ENCODE data around the gene CHIT1. TPM values are rescaled to one million over a fixed set of nuclear protein-coding genes. Genes with fewer than 3 reads are reported as not detected.

Gene CHIT1
- total and polyA plus RNA-seq, 3 experiments from 2014 or later, result 0.07 TPM; not detected in 2

- DNase-seq, result no peak
- no peaks in the 10 kb centered on the region for H3K27me3 ChIP-seq (ENCODE audit: insufficient read depth, low read length, poor library complexity, severe bottlenecking)
- no peaks in the 10 kb centered on the region for H3K36me3 Mint-ChIP-seq
- no peaks in the 10 kb centered on the region for H3K9me3 Mint-ChIP-seq
- H3K27me3 Mint-ChIP-seq, result peaks cover 17 to 26% of the 10 kb centered on the region in 2 donors
- H3K9me3 ChIP-seq (ENCODE audit: low read length), result no peaks in the 10 kb centered on the region
- ChIA-PET CTCF (interaction anchor here (1.6 to 6.1 kb wide), 4 partner anchors 9 to 174 kb away, joined by 7 to 57 read pairs (median 18); no protein-coding TSS in a partner anchor), POLR2A (no interaction called here)
- no peak overlapping the region for H3K4me3 Mint-ChIP-seq
- H3K4me3 ChIP-seq (ENCODE audit: low read length), result no peak overlapping the region
- no peaks in the 10 kb centered on the region for H3K36me3 ChIP-seq (ENCODE audit: insufficient read depth, low read length)
- H3K4me1 ChIP-seq (ENCODE audit: insufficient read depth, low read length), result no peaks in the 10 kb centered on the region
- peaks cover 0 to 7% (median 6%) of the 10 kb centered on the region in 3 donors for H3K4me1 Mint-ChIP-seq
- H3K27ac Mint-ChIP-seq, result no peak overlapping the region
- H3K27ac ChIP-seq (ENCODE audit: low read depth, low read length), result no peak overlapping the region
Observed at GRCh38 chr1:203214871-203215270, 14.6 kb downstream of the CHIT1 start.

GRCh38 chr1:203213126-203213525, 16.3 kb downstream of the CHIT1 start:
- POLR2A ChIA-PET, result no interaction called here

GRCh38 chr1:203211812-203212211, 17.7 kb downstream of the CHIT1 start:
- H3K27me3 Mint-ChIP-seq, result peaks cover 12% of the 10 kb centered on the region in 2 donors
- H3K27me3 ChIP-seq (ENCODE audit: insufficient read depth, low read length, poor library complexity, severe bottlenecking), result no peaks in the 10 kb centered on the region
- H3K4me1 Mint-ChIP-seq, result peaks cover 0 to 7% (median 6%) of the 10 kb centered on the region in 3 donors

More at GRCh38 chr1:203213126-203213525, 16.3 kb downstream of the CHIT1 start:
- Mint-ChIP-seq H3K36me3 (no peaks in the 10 kb centered on the region), H3K4me3 (no peak overlapping the region), H3K27ac (no peak overlapping the region), H3K27me3 (peaks cover 13 to 17% of the 10 kb centered on the region in 2 donors), H3K4me1 (peaks cover 0 to 7% (median 6%) of the 10 kb centered on the region in 3 donors), H3K9me3 (no peaks in the 10 kb centered on the region)
- Histone ChIP-seq H3K4me3 (ENCODE audit: low read length) (no peak overlapping the region), H3K4me1 (ENCODE audit: insufficient read depth, low read length) (no peaks in the 10 kb centered on the region), H3K36me3 (ENCODE audit: insufficient read depth, low read length) (no peaks in the 10 kb centered on the region), H3K27me3 (ENCODE audit: insufficient read depth, low read length, poor library complexity, severe bottlenecking) (no peaks in the 10 kb centered on the region), H3K9me3 (ENCODE audit: low read length) (no peaks in the 10 kb centered on the region), H3K27ac (ENCODE audit: low read depth, low read length) (no peak overlapping the region)
- DNase-seq, result no peak
- CTCF ChIA-PET, result interaction anchor here (1.1 kb wide), 1 partner anchor 173 kb away, joined by 4 read pairs; no protein-coding TSS in a partner anchor

GRCh38 chr1:203210988-203211387, 18.5 kb downstream of the CHIT1 start:
- H3K4me1 ChIP-seq (ENCODE audit: insufficient read depth, low read length), result no peaks in the 10 kb centered on the region
- no peak overlapping the region for H3K4me3 ChIP-seq (ENCODE audit: low read length)
- no peak overlapping the region for H3K4me3 Mint-ChIP-seq
- no peaks in the 10 kb centered on the region for H3K9me3 ChIP-seq (ENCODE audit: low read length)
- DNase-seq, result no peak
- H3K9me3 Mint-ChIP-seq, result no peaks in the 10 kb centered on the region
- H3K27ac Mint-ChIP-seq, result no peak overlapping the region
- H3K36me3 ChIP-seq (ENCODE audit: insufficient read depth, low read length), result no peaks in the 10 kb centered on the region
- POLR2A ChIA-PET, result no interaction called here
- H3K27ac ChIP-seq (ENCODE audit: low read depth, low read length), result no peak overlapping the region
- CTCF ChIA-PET, result interaction anchor here (0.5 kb wide), 1 partner anchor 226 kb away, joined by 3 read pairs; no protein-coding TSS in a partner anchor
- peaks cover 6 to 7% of the 10 kb centered on the region in 2 donors for H3K27me3 Mint-ChIP-seq
- H3K4me1 Mint-ChIP-seq, result peaks cover 0 to 4% (median under 1%) of the 10 kb centered on the region in 3 donors
- H3K27me3 ChIP-seq (ENCODE audit: insufficient read depth, low read length, poor library complexity, severe bottlenecking), result no peaks in the 10 kb centered on the region
- no peaks in the 10 kb centered on the region for H3K36me3 Mint-ChIP-seq

More at GRCh38 chr1:203211812-203212211, 17.7 kb downstream of the CHIT1 start:
- Histone ChIP-seq H3K4me3 (ENCODE audit: low read length) (no peak overlapping the region), H3K4me1 (ENCODE audit: insufficient read depth, low read length) (no peaks in the 10 kb centered on the region), H3K27ac (ENCODE audit: low read depth, low read length) (no peak overlapping the region), H3K36me3 (ENCODE audit: insufficient read depth, low read length) (no peaks in the 10 kb centered on the region), H3K9me3 (ENCODE audit: low read length) (no peaks in the 10 kb centered on the region)
- ChIA-PET POLR2A (no interaction called here), CTCF (interaction anchor here (1.1 kb wide), 1 partner anchor 172 kb away, joined by 4 read pairs; no protein-coding TSS in a partner anchor)
- Mint-ChIP-seq H3K4me3 (no peak overlapping the region), H3K36me3 (no peaks in the 10 kb centered on the region), H3K9me3 (no peaks in the 10 kb centered on the region), H3K27ac (no peak overlapping the region)
- DNase-seq, result no peak

GRCh38 chr1:203210350-203210749, 19.1 kb downstream of the CHIT1 start:
- POLR2A ChIA-PET, result no interaction called here
- no peak for DNase-seq
- no peaks in the 10 kb centered on the region for H3K36me3 ChIP-seq (ENCODE audit: insufficient read depth, low read length)
- CTCF ChIA-PET, result no interaction called here
- H3K27ac ChIP-seq (ENCODE audit: low read depth, low read length), result no peak overlapping the region
- peaks cover 0 to 3% (median 0%) of the 10 kb centered on the region in 3 donors for H3K4me1 Mint-ChIP-seq
- H3K4me1 ChIP-seq (ENCODE audit: insufficient read depth, low read length), result no peaks in the 10 kb centered on the region
- no peak overlapping the region for H3K27ac Mint-ChIP-seq
- H3K9me3 Mint-ChIP-seq, result no peaks in the 10 kb centered on the region
- no peaks in the 10 kb centered on the region for H3K9me3 ChIP-seq (ENCODE audit: low read length)
- no peak overlapping the region for H3K4me3 ChIP-seq (ENCODE audit: low read length)
- H3K4me3 Mint-ChIP-seq, result no peak overlapping the region
- H3K27me3 ChIP-seq (ENCODE audit: insufficient read depth, low read length, poor library complexity, severe bottlenecking), result no peaks in the 10 kb centered on the region
- H3K27me3 Mint-ChIP-seq, result peaks cover 6% of the 10 kb centered on the region in 2 donors
- no peaks in the 10 kb centered on the region for H3K36me3 Mint-ChIP-seq

- no peaks in the 10 kb centered on the region for H3K36me3 ChIP-seq (ENCODE audit: insufficient read depth, low read length)
- H3K27me3 ChIP-seq (ENCODE audit: insufficient read depth, low read length, poor library complexity, severe bottlenecking), result no peaks in the 10 kb centered on the region
- ChIA-PET POLR2A (no interaction called here), CTCF (interaction anchor here (5.6 kb wide), 1 partner anchor 9 kb away, joined by 28 read pairs; no protein-coding TSS in a partner anchor)
- Mint-ChIP-seq H3K36me3 (no peaks in the 10 kb centered on the region), H3K27ac (no peak overlapping the region), H3K4me1 (no peaks in the 10 kb centered on the region), H3K9me3 (no peaks in the 10 kb centered on the region), H3K4me3 (no peak overlapping the region), H3K27me3 (peaks cover 3 to 10% of the 10 kb centered on the region in 2 donors)
- no peak overlapping the region for H3K27ac ChIP-seq (ENCODE audit: low read depth, low read length)
- no peak for DNase-seq
- H3K9me3 ChIP-seq (ENCODE audit: low read length), result no peaks in the 10 kb centered on the region
- H3K4me1 ChIP-seq (ENCODE audit: insufficient read depth, low read length), result no peaks in the 10 kb centered on the region
- H3K4me3 ChIP-seq (ENCODE audit: low read length), result no peak overlapping the region
Observed at GRCh38 chr1:203208181-203208580, 21.3 kb downstream of the CHIT1 start.

- POLR2A ChIA-PET, result no interaction called here
- no peak for DNase-seq
- no peak overlapping the region for H3K4me3 ChIP-seq (ENCODE audit: low read length)
- H3K4me3 Mint-ChIP-seq, result no peak overlapping the region
- H3K4me1 Mint-ChIP-seq, result no peaks in the 10 kb centered on the region
- H3K9me3 Mint-ChIP-seq, result no peaks in the 10 kb centered on the region
- no peak overlapping the region for H3K27ac ChIP-seq (ENCODE audit: low read depth, low read length)
- no peaks in the 10 kb centered on the region for H3K9me3 ChIP-seq (ENCODE audit: low read length)
- CTCF ChIA-PET, result interaction anchor here (5.6 kb wide), 1 partner anchor 9 kb away, joined by 28 read pairs; no protein-coding TSS in a partner anchor
- H3K36me3 Mint-ChIP-seq, result no peaks in the 10 kb centered on the region
- H3K27me3 ChIP-seq (ENCODE audit: insufficient read depth, low read length, poor library complexity, severe bottlenecking), result no peaks in the 10 kb centered on the region
- H3K4me1 ChIP-seq (ENCODE audit: insufficient read depth, low read length), result no peaks in the 10 kb centered on the region
- H3K27me3 Mint-ChIP-seq, result peaks cover under 1 to 14% of the 10 kb centered on the region in 2 donors
- no peaks in the 10 kb centered on the region for H3K36me3 ChIP-seq (ENCODE audit: insufficient read depth, low read length)
- no peak overlapping the region for H3K27ac Mint-ChIP-seq
Observed at GRCh38 chr1:203207751-203208150, 21.7 kb downstream of the CHIT1 start.

GRCh38 chr1:203206129-203206687, 23.3 kb downstream of the CHIT1 start:
- Mint-ChIP-seq H3K4me3 (no peak overlapping the region), H3K36me3 (no peaks in the 10 kb centered on the region), H3K27me3 (peaks cover 0 to 22% of the 10 kb centered on the region in 2 donors), H3K9me3 (no peaks in the 10 kb centered on the region), H3K4me1 (no peaks in the 10 kb centered on the region), H3K27ac (no peak overlapping the region)
- Histone ChIP-seq H3K4me3 (ENCODE audit: low read length) (no peak overlapping the region), H3K36me3 (ENCODE audit: insufficient read depth, low read length) (no peaks in the 10 kb centered on the region), H3K27me3 (ENCODE audit: insufficient read depth, low read length, poor library complexity, severe bottlenecking) (no peaks in the 10 kb centered on the region), H3K9me3 (ENCODE audit: low read length) (no peaks in the 10 kb centered on the region), H3K27ac (ENCODE audit: low read depth, low read length) (no peak overlapping the region), H3K4me1 (ENCODE audit: insufficient read depth, low read length) (no peaks in the 10 kb centered on the region)
- DNase-seq, result no peak
- POLR2A ChIA-PET, result no interaction called here
- CTCF ChIA-PET, result interaction anchor here (5.6 kb wide), 1 partner anchor 11 kb away, joined by 28 read pairs; no protein-coding TSS in a partner anchor

Data from CD8-positive, alpha-beta memory T cell (primary cell).